OCI-LY7 (cell line): ENCODE results near the gene COMMD10. TPM values are rescaled to one million over a fixed set of nuclear protein-coding genes. Genes with fewer than 3 reads are reported as not detected.

Experiments used
- BruUV-seq: library from RNA; stranded (reverse); fragments of 400-500 nt; replicated peaks from 2 replicates; lab custom pipeline; 2021; lab: Mats Ljungman, UMichigan
- CTCF ChIA-PET: fragments of 300-600 bp; sonication (Branson Sonifier 250); formaldehyde crosslinking; loops from one replicate; lab custom pipeline; 2022; ENCODE audit warnings: antibody characterized with exemption; ENCODE audit not compliant: unreplicated experiment; lab: Charles Lee
- POLR2A ChIA-PET: fragments of 300-600 bp; sonication (Branson Sonifier 250); formaldehyde crosslinking; loops from one replicate; lab custom pipeline; 2022; ENCODE audit warnings: antibody characterized with exemption; lab: Charles Lee
- DNase-seq: peaks from one replicate; pipeline ENCODE4 v3.0.0-alpha.2; 2015; ENCODE audit warnings: low spot score
- H2AFZ ChIP-seq: fragments of 200-600 bp; sonication (generic), shearing (Covaris generic); 2 replicates; pipeline ENCODE4 v1.6.1; 2014; ENCODE audit warnings: mild to moderate bottlenecking, antibody characterized with exemption, low read length, moderate library complexity
- H3K27ac ChIP-seq: fragments of 200-600 bp; sonication (generic); 2 replicates; pipeline ENCODE4 v1.5.1; 2014; ENCODE audit warnings: mixed run types, low read depth, mild to moderate bottlenecking, moderate library complexity, low read length, inconsistent platforms; ENCODE audit not compliant: poor library complexity, severe bottlenecking
- H3K36me3 ChIP-seq: fragments of 200-600 bp; sonication (generic); 2 replicates; pipeline ENCODE4 v1.6.1; 2014; ENCODE audit warnings: mild to moderate bottlenecking, antibody characterized with exemption, low read length, moderate library complexity, mixed read lengths; ENCODE audit not compliant: insufficient read depth
- H3K4me1 ChIP-seq: fragments of 200-600 bp; sonication (generic); 2 replicates; pipeline ENCODE4 v1.5.1; 2014; ENCODE audit warnings: mild to moderate bottlenecking, low read length; ENCODE audit not compliant: insufficient read depth, poor library complexity, severe bottlenecking
- H3K4me2 ChIP-seq: fragments of 200-600 bp; sonication (generic); 2 replicates; pipeline ENCODE4 v1.6.1; 2014; ENCODE audit warnings: mild to moderate bottlenecking, low read length
- H3K4me3 ChIP-seq: fragments of 200-600 bp; sonication (generic); 2 replicates; pipeline ENCODE4 v1.5.1; 2014; ENCODE audit warnings: mild to moderate bottlenecking, low read depth, low read length; ENCODE audit not compliant: poor library complexity, severe bottlenecking
- H3K79me2 ChIP-seq: fragments of 200-600 bp; sonication (generic); 2 replicates; pipeline ENCODE4 v1.6.1; 2016; ENCODE audit warnings: low read depth, mild to moderate bottlenecking, low read length, moderate library complexity, mixed read lengths; ENCODE audit not compliant: insufficient read depth
- H3K9me2 ChIP-seq: fragments of 200-600 bp; sonication (generic); 2 replicates; pipeline ENCODE4 v1.6.1; 2016; ENCODE audit warnings: mild to moderate bottlenecking, low read length, mixed read lengths; ENCODE audit not compliant: insufficient read depth
- H3K9me3 ChIP-seq: fragments of 200-600 bp; sonication (generic); 2 replicates; pipeline ENCODE4 v1.6.1; 2014; ENCODE audit warnings: mild to moderate bottlenecking, mixed run types, low read length, mixed read lengths
- H4K20me1 ChIP-seq: fragments of 200-600 bp; sonication (generic); 2 replicates; pipeline ENCODE4 v1.6.1; 2014; ENCODE audit warnings: mild to moderate bottlenecking, antibody characterized with exemption, low read length, moderate library complexity, mixed read lengths; ENCODE audit not compliant: insufficient read depth
- CTCF ChIP-seq: fragments of 200-600 bp; sonication (generic); conservative IDR thresholded peaks from 2 replicates; pipeline ENCODE4 v1.5.1; 2014; ENCODE audit warnings: mild to moderate bottlenecking, antibody characterized with exemption, low read length, moderate library complexity, mixed read lengths
- EZH2phosphoT487 ChIP-seq: fragments of 200-600 bp; sonication (generic); IDR thresholded peaks from 2 replicates; pipeline ENCODE4 v1.6.1; 2018; ENCODE audit warnings: low read depth, borderline replicate concordance, mild to moderate bottlenecking, mixed run types, antibody characterized with exemption, low read length, moderate library complexity, mixed read lengths
- intact Hi-C: fragments of 100-400 bp; cut with micrococcal nuclease; formaldehyde crosslinking; loops from one replicate; pipeline ENCODE4 v1.10.0; 2022; ENCODE audit not compliant: unreplicated experiment
- total RNA-seq, 2 experiments: library from RNA; depleted of rRNA in 1 of 2; stranded (reverse); fragments of >200 nt in 1 of 2; shearing (Covaris generic) in 1 of 2; gene quantifications; 2 replicates each; pipeline ENCODE4 v1.2.3, GENCODE V29; 2014 to 2022

COMMD10 gene
- total RNA-seq, 2 experiments from 2014 or later, result 15.0 to 15.7 TPM

- Histone ChIP-seq H3K27ac (no peak overlapping the region), H3K4me1 (no peaks in the 10 kb centered on the region), H3K4me3 (no peak overlapping the region), H3K9me3 (no peaks in the 10 kb centered on the region), H3K4me2 (no peak overlapping the region), H3K79me2 (no peaks in the 10 kb centered on the region), H3K9me2 (no peaks in the 10 kb centered on the region), H2AFZ (no peak overlapping the region), H3K36me3 (no peaks in the 10 kb centered on the region), H4K20me1 (no peaks in the 10 kb centered on the region)
- no TSS peak for BruUV-seq
- CTCF ChIA-PET, result no interaction called here
- intact Hi-C loops, result loop anchor here (10.0 kb wide), 1 partner anchor 749 kb away; no protein-coding TSS in a partner anchor
- POLR2A ChIA-PET, result interaction anchor here (0.7 kb wide), 2 partner anchors 22 to 280 kb away, joined by 3 read pairs; no protein-coding TSS in a partner anchor
- DNase-seq, result no peak
- TF ChIP-seq CTCF, result no peak
- no peak for TF ChIP-seq EZH2phosphoT487
Observed at GRCh38 chr5:116063950-116064349, 20.9 kb upstream of the COMMD10 start.

GRCh38 chr5:116068028-116068632 lies 16.7 kb upstream of the COMMD10 start:
- no peaks in the 10 kb centered on the region for H3K9me2 ChIP-seq
- ChIA-PET CTCF (no interaction called here), POLR2A (interaction anchor here (0.9 to 2.2 kb wide), 2 partner anchors 8 to 433 kb away, joined by 3 to 9 read pairs; no protein-coding TSS in a partner anchor)
- H4K20me1 ChIP-seq, result no peaks in the 10 kb centered on the region
- peak; percentile 74 for DNase-seq
- H3K4me1 ChIP-seq, result no peaks in the 10 kb centered on the region
- no peaks in the 10 kb centered on the region for H3K79me2 ChIP-seq
- H3K9me3 ChIP-seq, result no peaks in the 10 kb centered on the region
- no peaks in the 10 kb centered on the region for H3K36me3 ChIP-seq
- no peak overlapping the region for H3K4me2 ChIP-seq
- H3K4me3 ChIP-seq, result no peak overlapping the region
- no peak for TF ChIP-seq EZH2phosphoT487
- peak; percentile 98 for TF ChIP-seq CTCF
- intact Hi-C loops, result loop anchor here (1.0 to 10.0 kb wide), 3 partner anchors 181 to 753 kb away; no protein-coding TSS in a partner anchor
- no peak overlapping the region for H3K27ac ChIP-seq
- no TSS peak for BruUV-seq
- H2AFZ ChIP-seq, result no peak overlapping the region

- no peak overlapping the region for H3K27ac ChIP-seq
- no peak overlapping the region for H3K4me3 ChIP-seq
- POLR2A ChIA-PET, result no interaction called here
- no peak overlapping the region for H2AFZ ChIP-seq
- no peak for TF ChIP-seq EZH2phosphoT487
- TF ChIP-seq CTCF, result no peak
- CTCF ChIA-PET, result no interaction called here
- no peaks in the 10 kb centered on the region for H4K20me1 ChIP-seq
- no peaks in the 10 kb centered on the region for H3K36me3 ChIP-seq
- no peaks in the 10 kb centered on the region for H3K79me2 ChIP-seq
- H3K4me1 ChIP-seq, result peaks cover 11% of the 10 kb centered on the region
- no peaks in the 10 kb centered on the region for H3K9me2 ChIP-seq
- no peak overlapping the region for H3K4me2 ChIP-seq
- DNase-seq, result no peak
- BruUV-seq, result no TSS peak
- intact Hi-C loops, result no loop called here
- H3K9me3 ChIP-seq, result no peaks in the 10 kb centered on the region
Observed at GRCh38 chr5:116071211-116071610, 13.6 kb upstream of the COMMD10 start.
